Gastroesophageal sphincter (tissue), 4 donors: ENCODE results near the gene CASP12. TPM values are rescaled to one million over a fixed set of nuclear protein-coding genes. Genes with fewer than 3 reads are reported as not detected.

Experiments used
- ATAC-seq: fragments of 150-250 bp; one replicate; pipeline ENCODE4 v1.9.1; 2016; ENCODE audit warnings: mild to moderate bottlenecking, moderate library complexity
- H3K27ac ChIP-seq, 4 donors: fragments of 200-600 bp; sonication (generic) in 3 of 4; 1 replicate in 3 of 4; 2 replicates in 1 of 4; pipeline ENCODE4 v1.5.1; 2016 to 2019
- H3K27me3 ChIP-seq: fragments of 200-600 bp; sonication (generic); one replicate; pipeline ENCODE4 v1.5.1; 2019
- H3K36me3 ChIP-seq, 2 donors: fragments of 200-600 bp; sonication (generic); one replicate each; pipeline ENCODE4 v1.5.1; 2019; ENCODE audit warnings: control low read depth in 1 of 2
- H3K4me1 ChIP-seq, 3 donors: fragments of 200-600 bp; sonication (generic); 1 replicate in 2 of 3; 2 replicates in 1 of 3; pipeline ENCODE4 v1.5.1; 2016 to 2019; ENCODE audit warnings: control low read depth in 2 of 3
- H3K4me3 ChIP-seq, 2 donors: fragments of 200-600 bp; sonication (generic); one replicate each; pipeline ENCODE4 v1.5.1; 2019; ENCODE audit warnings: mild to moderate bottlenecking in 1 of 2, moderate library complexity in 1 of 2
- H3K9me3 ChIP-seq, 3 donors: fragments of 200-600 bp; sonication (generic); one replicate each; pipeline ENCODE4 v1.5.1; 2017 to 2019; ENCODE audit warnings: control low read depth in 2 of 3
- CTCF ChIP-seq, 4 experiments: fragments of 200-600 bp in 2 of 4; fragments of 450-650 bp in 2 of 4; sonication (generic) in 1 of 4; IDR thresholded peaks; one replicate each; pipeline ENCODE4 v1.5.1; 2017 to 2019; ENCODE audit warnings: antibody characterized with exemption in 4 of 4, mild to moderate bottlenecking in 2 of 4, moderate library complexity in 2 of 4
- EP300 ChIP-seq: sonication (generic); formaldehyde crosslinking; IDR thresholded peaks from one replicate; pipeline ENCODE4 v1.6.1; 2017; ENCODE audit warnings: antibody characterized with exemption, mild to moderate bottlenecking
- POLR2A ChIP-seq, 2 donors: fragments of 450-650 bp; IDR thresholded peaks; one replicate each; pipeline ENCODE4 v1.6.1; 2017; ENCODE audit warnings: antibody characterized with exemption in 2 of 2, mild to moderate bottlenecking in 2 of 2, moderate library complexity in 1 of 2
- POLR2AphosphoS5 ChIP-seq: sonication (generic); formaldehyde crosslinking; IDR thresholded peaks from one replicate; pipeline ENCODE4 v1.6.1; 2017; ENCODE audit warnings: antibody characterized with exemption
- WGBS, 2 donors: methylation state at CpG; one replicate each; pipeline ENCODE4 v1.1.5; 2018; ENCODE audit warnings: low coverage in 1 of 2; 5-methylcytosine and 5-hydroxymethylcytosine counted together
- total RNA-seq, 4 donors: library from RNA; depleted of rRNA; stranded (reverse); fragments of >200 nt; gene quantifications; one replicate each; pipeline ENCODE4 v1.1.0, GENCODE V29; 2016

CASP12 gene
- total RNA-seq, 4 donors from 2014 or later = 1.2 to 8.9 (median 2.2) TPM

GRCh38 chr11:104879514-104880190 is 18.6 kb downstream of the CASP12 start:
- WGBS, 2 donors = 89 to 100% methylated on average over 1 to 5 of the region's 5 CpGs
- Histone ChIP-seq H3K9me3 (no peaks in the 10 kb centered on the region), H3K27ac (no peak overlapping the region), H3K36me3 (no peaks in the 10 kb centered on the region), H3K27me3 (no peaks in the 10 kb centered on the region), H3K4me3 (no peak overlapping the region), H3K4me1 (no peaks in the 10 kb centered on the region)
- TF ChIP-seq POLR2AphosphoS5 (no peak), POLR2A (IDR thresholded peaks at IDR 0.05) (no peak), CTCF (IDR thresholded peaks at IDR 0.05) (no peak), EP300 (no peak)
- ATAC-seq = no peak

- no peaks in the 10 kb centered on the region for H3K9me3 ChIP-seq
- no peaks in the 10 kb centered on the region for H3K27me3 ChIP-seq
- no peak overlapping the region for H3K4me3 ChIP-seq
- no peak for ATAC-seq
- 70 to 76% methylated on average over 5 of the region's 5 CpGs for WGBS, 2 donors
- TF ChIP-seq EP300 (no peak), POLR2A (IDR thresholded peaks at IDR 0.05) (no peak), POLR2AphosphoS5 (no peak)
- no peak overlapping the region for H3K27ac ChIP-seq
- no peaks in the 10 kb centered on the region for H3K36me3 ChIP-seq
- H3K4me1 ChIP-seq = no peaks in the 10 kb centered on the region
These were observed 21.3 kb downstream of the CASP12 start for GRCh38 chr11:104876861-104877431.

DNA sequence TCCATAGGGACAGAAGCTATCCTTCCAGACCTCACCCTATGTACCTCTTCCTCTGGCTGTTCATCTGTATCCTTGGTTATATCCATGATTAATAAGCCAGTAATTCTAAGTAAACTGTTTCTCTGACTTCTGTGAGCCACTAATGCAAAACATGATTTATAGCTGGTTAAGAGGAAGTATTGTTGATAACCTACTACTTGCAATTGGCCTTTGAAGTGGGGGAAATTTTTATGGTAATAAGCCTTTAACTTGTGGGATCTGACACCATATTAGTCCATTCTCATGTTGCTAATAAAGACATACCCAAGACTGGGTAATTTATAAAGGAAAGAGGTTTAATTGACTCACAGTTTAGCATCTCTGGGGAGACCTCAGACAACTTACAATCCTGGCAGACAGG is 21.9 kb downstream of the CASP12 start:
- Histone ChIP-seq H3K4me3 (no peak overlapping the region), H3K9me3 (no peaks in the 10 kb centered on the region), H3K27ac (no peak overlapping the region), H3K27me3 (no peaks in the 10 kb centered on the region), H3K36me3 (no peaks in the 10 kb centered on the region), H3K4me1 (no peaks in the 10 kb centered on the region)
- no peak for ATAC-seq
- TF ChIP-seq EP300 (no peak), CTCF (IDR thresholded peaks at IDR 0.05) (no peak), POLR2A (IDR thresholded peaks at IDR 0.05) (no peak), POLR2AphosphoS5 (no peak)

- Histone ChIP-seq H3K27me3 (no peaks in the 10 kb centered on the region), H3K9me3 (no peaks in the 10 kb centered on the region), H3K4me3 (no peak overlapping the region), H3K36me3 (no peaks in the 10 kb centered on the region), H3K27ac (no peak overlapping the region), H3K4me1 (no peaks in the 10 kb centered on the region)
- no peak for ATAC-seq
- TF ChIP-seq CTCF (IDR thresholded peaks at IDR 0.05) (no peak), POLR2AphosphoS5 (no peak), EP300 (no peak), POLR2A (IDR thresholded peaks at IDR 0.05) (no peak)
- 88 to 92% methylated on average over 2 to 3 of the region's 8 CpGs for WGBS, 2 donors
These were observed 25.0 kb downstream of the CASP12 start for GRCh38 chr11:104873252-104873651.

GRCh38 chr11:104872393-104872792 is 25.9 kb downstream of the CASP12 start:
- no peak overlapping the region for H3K4me3 ChIP-seq
- H3K4me1 ChIP-seq = no peaks in the 10 kb centered on the region
- H3K9me3 ChIP-seq = no peaks in the 10 kb centered on the region
- no peak for TF ChIP-seq CTCF (IDR thresholded peaks at IDR 0.05)
- TF ChIP-seq EP300 = no peak
- TF ChIP-seq POLR2A (IDR thresholded peaks at IDR 0.05) = no peak
- no peak for TF ChIP-seq POLR2AphosphoS5
- ATAC-seq = no peak
- H3K36me3 ChIP-seq = no peaks in the 10 kb centered on the region
- WGBS, 2 donors = 64 to 70% methylated on average over 3 of the region's 3 CpGs
- no peaks in the 10 kb centered on the region for H3K27me3 ChIP-seq
- H3K27ac ChIP-seq = no peak overlapping the region
